HG03064 (cell line): ENCODE data around the gene ATP4B.

Experiments used
- ATAC-seq: cut with Tn5 transposase; IDR thresholded peaks from one replicate; pipeline ENCODE4 v1.9.1; 2021; ENCODE audit warnings: low read depth; ENCODE audit not compliant: unreplicated experiment

ATP4B gene

GRCh38 chr13:113656831-113657671, 947 bp downstream of the ATP4B start:
- ATAC-seq = no peak

DNA sequence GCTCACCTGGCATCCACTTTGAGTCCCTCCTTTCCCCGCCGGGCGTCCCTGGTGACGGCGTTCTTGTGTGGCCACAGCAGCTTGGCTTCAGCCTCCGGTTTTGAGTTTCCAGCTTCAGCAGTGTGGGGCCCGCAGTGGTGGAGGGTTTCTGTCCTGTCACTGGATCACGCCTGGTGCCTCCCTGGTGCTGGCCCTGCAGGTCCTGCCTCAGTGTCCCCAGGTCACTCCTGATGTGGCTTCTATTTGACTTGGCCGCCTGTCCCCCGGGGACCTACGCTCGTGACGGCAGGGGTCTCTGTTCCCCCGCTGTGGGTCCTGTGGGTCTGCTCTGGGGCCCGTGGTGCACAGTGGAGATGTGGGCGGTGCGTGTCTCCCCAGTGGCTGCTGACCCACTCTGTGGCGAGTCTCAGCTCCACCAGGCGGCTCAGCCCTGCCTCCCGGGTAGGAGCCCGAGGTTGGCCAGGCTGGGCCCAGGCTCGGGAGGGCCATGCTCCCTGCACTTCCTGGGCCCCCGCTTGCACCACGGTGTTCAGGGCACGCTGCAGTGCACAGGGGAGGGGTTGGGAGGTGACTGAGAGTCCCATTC, 1.9 kb downstream of the ATP4B start:
- ATAC-seq = no peak

- ATAC-seq = no peak
These were observed 2.5 kb downstream of the ATP4B start for GRCh38 chr13:113655346-113656002.

DNA sequence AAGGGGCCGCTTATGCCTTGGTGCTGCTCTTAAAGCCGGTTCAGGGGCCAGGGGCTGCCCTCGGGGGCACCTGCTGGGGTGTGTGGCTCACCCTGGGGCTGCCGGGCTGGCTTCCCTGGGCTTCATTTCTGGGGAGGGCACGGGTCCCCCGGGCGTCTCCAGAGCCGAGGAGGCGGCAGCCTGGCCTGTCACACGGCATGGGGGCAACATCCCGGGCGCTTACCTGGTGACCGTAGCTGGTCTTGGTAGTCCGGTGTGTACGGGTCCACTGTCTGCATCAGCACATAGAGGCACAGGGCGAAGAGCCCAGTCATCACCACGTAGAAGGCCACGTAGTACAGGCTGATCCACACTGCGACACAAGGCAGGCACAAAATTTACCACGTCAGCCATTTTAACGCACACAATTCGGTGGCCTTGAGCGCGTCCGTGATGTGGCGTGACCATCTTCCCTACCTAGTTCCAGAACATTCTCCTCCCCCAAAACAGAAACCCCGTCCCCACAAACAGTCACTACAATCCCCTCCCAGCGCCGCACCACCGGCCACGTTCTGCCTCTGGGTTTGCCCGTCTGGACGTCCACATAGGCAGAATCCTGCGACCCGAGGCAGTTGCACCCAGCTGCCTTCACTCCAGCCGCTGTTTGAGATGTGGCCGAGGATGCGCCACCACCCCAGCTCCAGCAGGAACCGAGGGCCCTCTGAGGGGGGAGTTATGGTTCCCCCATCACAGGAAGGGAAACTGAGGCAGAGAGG, 3.2 kb downstream of the ATP4B start:
- no peak for ATAC-seq

- ATAC-seq = no peak
These were observed 3.8 kb downstream of the ATP4B start for GRCh38 chr13:113654175-113654560.

GRCh38 chr13:113653264-113654174, 4.5 kb downstream of the ATP4B start:
- no peak for ATAC-seq

DNA sequence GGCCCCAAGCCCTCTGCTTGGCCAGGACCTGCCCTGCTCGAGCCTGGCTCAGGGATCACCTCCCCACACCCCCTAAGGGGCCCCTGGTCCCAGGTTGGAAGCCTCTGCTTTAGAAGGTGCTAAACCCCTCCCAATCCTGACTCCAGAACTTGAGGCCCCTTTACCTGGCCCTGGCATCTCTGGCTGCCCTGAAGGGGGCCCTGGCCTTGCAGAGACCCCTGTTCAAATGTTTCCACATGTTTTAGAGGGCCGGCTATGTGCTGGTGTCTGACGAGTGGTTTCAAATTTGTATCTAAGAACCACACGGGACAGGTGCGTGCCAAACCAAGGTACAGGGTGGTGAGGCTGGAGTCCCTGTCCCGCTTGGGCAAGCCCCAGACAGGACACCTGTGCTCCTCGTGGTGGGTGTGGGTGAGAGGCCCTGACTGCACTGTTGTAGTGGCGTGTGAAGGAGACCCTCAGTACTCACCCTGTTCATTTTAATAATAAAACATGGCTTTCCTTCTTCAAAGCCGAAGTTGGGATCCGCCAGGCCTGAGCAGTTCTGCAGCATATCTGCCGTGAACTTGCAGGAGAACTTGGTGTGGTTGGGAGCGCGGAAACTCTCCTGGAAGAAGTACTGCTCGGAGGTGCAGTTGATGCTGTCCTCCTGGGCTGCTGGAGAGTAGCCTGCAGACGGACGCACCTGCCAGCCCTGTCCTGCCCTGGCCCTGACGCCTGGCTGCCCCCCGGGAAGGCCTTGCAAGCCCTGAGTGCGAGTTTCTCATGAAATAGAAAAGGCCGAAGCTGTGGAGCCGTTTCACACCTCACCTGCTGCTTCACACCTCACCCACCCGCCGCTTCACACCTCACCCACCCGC, 5.4 kb downstream of the ATP4B start:
- no peak for ATAC-seq

DNA sequence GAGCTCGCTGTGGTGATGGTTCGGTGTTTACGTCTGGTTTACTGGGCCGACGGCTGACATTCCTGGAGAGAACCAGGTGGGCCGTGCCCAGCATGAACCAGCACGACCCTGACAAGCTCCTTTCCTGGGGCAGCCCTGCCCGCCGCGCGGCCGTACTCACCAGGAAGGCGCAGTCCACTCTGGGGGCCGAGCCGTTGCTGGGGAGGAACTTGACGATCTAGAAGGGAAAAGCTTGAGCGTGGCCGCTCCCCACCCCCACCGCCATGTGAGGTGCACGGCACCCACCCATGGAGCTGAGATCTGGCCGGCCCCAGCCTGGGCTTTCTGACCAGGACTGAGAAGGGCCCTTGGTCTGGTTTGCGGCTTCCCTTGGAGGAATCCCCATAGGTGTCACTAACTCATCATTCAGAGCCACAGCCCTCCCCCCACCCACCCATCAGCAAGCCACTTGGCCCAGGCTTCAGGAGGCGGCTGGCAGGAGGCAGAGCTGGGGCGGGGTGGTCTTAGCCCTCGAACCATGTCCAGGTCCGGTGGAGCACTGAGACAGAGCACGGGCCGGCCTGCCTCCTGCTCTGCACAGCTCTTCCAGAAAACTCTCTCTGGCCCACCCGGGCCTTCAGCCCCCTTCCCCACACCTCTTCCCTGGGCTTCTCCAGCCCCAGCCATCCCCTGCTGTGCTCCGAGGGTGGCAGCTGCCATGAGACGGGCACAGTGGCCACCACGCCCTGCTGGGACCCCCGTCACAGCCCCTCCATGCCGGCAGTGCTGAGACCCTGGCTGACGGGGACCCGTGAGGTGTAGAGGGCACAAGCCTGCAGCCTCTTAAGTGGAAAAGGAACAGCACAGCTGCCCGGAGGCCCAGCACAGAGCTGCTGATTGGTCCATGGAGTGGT, 6.2 kb downstream of the ATP4B start:
- no peak for ATAC-seq

GRCh38 chr13:113650731-113651148, 7.3 kb downstream of the ATP4B start:
- no peak for ATAC-seq

DNA sequence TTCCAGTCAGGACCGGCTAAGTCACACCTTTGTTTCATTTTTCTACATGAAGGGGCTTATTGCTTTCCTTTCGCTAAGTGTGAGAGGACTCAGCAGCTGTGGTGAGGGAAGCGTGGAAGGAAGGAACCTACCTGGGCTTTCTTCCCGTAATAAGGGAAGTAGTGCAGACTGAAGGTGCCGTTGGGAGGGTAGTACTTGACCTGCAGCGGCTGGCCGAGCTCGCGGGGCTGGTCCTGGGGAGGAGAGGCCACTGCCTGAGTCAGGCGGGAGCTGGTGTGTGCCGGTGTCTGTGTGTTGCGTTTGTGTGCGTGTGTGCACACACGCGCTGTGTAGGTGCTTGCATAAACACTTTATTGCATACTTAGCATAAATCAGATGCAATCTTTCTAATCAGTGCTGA, 7.7 kb downstream of the ATP4B start:
- ATAC-seq = no peak

DNA sequence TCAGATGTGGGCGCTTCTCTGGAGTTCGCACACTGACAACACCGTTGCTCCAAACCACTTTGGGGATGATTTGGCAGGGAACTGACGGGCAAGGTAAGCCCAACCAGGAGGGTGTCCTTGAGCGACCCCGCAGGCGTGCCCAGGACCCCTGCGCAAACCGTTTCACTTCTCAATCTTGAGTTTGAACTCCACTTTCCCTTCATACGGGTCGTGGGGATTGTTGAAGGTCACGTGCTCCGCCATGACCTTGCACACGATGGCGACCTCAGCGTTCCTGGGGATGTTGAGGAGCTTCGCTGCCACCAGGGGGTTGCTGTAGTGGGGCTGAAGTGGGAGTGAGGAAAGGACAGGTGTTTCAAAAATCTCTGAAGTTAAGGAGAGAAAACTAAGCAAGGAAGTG, 8.8 kb downstream of the ATP4B start:
- ATAC-seq = no peak

DNA sequence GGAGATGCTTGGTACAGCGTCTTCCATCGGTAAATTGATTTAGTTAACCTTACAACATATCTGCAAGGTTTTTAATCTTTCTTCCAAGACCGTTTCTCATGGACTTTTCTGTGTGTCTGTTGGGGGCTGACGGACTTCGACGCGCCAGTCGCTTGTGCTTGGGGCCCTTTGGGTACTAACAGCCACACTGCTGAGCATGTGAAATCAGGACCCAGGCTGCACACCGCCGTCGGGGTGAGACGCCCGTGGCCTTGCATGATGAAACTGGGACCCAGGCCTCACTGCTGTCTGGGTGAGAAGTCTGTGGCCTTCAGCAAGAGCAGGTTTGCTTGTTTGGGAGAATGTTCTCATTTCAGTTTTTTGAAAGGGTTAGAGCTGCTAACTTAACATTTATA, 9.8 kb downstream of the ATP4B start:
- ATAC-seq = no peak

DNA sequence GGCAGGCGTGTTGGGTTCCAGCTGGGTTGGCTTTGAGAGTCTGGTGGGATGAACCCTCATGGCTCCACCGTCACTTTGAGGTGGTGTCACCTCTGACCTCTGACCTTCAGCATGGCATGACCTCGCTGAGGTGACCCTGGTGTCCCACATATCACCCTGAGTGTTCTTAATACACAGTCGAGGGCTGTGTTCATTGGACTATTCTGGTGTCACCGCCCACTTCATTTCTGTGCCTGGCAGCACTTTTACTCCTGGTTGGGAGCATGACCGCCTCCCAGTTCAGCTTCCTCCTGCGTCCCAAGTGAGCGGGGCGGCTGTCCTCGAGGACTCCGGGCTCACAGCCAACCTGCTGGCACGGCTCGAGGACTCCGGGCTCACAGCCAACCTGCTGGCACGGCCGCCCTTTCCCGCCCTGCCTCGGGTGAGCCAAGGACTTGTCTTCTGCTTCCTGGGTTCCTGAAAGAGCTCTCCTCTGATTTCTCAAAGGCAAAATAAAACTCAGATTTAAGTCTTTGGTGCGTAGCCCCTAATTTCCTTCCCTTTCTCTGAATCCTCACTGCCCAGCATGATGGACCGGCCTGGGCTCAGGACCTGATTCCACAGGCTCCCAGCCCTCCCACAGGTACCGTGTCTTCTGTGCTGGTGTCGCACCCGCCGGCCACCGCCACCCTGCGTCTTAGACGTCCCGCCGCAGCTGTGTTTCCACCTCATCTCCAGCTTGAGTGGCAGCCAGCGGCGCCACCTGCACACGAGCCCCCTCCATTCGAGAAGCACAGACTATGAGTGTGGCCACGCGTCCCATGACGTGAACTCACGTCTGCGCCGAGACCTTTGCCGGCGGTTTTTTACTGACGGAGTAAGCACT, 10.4 kb downstream of the ATP4B start:
- ATAC-seq = no peak

DNA sequence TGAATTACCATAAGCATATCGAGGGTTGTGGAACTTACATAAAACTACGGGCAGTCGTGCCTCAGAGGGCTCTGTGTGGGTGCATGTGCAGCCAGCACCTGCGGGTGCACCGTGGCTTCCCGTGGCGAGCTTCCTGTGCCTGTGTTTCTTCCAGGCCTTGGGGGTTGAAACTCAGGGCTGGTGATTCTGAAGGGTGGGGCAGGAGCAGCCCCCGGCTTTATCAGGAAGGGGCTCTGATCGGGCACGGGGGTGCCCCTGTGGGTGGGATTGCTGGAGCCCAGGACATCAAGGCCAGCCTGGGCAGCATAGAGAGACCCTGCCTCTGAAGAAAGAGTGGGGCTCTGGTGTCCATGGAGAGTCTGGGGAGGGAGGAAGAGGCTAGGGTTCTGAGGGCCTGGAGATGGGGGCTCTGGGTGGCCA, 11.1 kb downstream of the ATP4B start:
- no peak for ATAC-seq

- ATAC-seq = no peak
These were observed 11.6 kb downstream of the ATP4B start for GRCh38 chr13:113646376-113646775.

DNA sequence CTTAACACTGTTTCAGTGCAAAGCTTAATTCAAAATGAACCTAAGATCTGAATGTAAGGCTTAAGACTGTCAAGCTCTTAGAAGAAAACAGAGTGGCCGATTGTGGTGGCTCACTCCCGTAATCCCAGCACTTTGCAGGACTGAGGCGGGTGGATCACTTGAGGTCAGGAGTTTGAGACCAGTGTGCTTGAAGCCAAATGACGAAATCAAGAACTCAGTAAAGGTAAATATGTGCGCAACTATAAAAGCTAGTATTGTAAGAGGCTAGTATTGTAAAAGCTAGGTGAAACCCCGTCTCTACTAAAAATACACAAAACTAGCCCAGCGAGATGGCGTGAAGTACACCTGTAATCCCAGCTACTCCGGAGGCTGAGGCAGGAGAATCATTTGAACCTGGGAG, 12.7 kb downstream of the ATP4B start:
- ATAC-seq = no peak

DNA sequence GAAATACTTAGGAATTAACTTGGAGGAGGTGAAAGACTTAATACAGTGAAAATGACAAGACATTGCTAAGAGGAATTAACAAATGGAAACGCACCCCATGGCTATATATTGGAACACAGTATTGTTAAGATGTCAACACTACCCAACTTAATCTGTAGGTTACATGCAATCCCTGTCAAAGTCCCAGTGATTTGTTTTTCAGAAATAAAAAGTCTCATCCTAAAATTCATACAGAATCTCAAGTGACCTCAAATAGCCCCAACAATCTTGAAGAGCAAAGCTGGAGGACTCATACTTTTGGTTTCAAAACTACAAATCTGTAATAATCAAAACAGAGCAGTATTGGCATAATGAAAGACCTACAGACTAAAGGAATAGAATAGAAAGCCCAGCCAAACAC, 13.2 kb downstream of the ATP4B start:
- ATAC-seq = no peak
